Astrocyte (in vitro differentiated cells and primary cell): ENCODE data around the gene SUGT1.

ENCODE experiments used
- CTCF ChIP-seq: IDR thresholded peaks from 2 replicates; pipeline ENCODE4 v1.5.1; 2011; ENCODE audit warnings: low read depth, mild to moderate bottlenecking, inconsistent platforms, low read length, moderate library complexity; ENCODE audit not compliant: insufficient read depth
- EZH2 ChIP-seq: IDR thresholded peaks from 2 replicates; pipeline ENCODE4 v1.6.1; 2012; ENCODE audit warnings: mild to moderate bottlenecking, low read length, inconsistent platforms; ENCODE audit not compliant: insufficient read depth

- TF ChIP-seq CTCF (no peak), EZH2 (no peak)
These were observed 790 bp upstream of the SUGT1 start for GRCh38 chr13:52651897-52652195.
